Germinal center (tissue), 1 donor: ENCODE results near the gene MYL11.
"Not testable (repeated sequence)": the region's sequence is repeated elsewhere in the genome, so short reads cannot be mapped to it uniquely, and the experiment has no call there.

Experiments used
- DNase-seq: peaks from one replicate; pipeline ENCODE4 v3.0.0; 2012; ENCODE audit warnings: mixed read lengths, low spot score

Gene MYL11

DNA sequence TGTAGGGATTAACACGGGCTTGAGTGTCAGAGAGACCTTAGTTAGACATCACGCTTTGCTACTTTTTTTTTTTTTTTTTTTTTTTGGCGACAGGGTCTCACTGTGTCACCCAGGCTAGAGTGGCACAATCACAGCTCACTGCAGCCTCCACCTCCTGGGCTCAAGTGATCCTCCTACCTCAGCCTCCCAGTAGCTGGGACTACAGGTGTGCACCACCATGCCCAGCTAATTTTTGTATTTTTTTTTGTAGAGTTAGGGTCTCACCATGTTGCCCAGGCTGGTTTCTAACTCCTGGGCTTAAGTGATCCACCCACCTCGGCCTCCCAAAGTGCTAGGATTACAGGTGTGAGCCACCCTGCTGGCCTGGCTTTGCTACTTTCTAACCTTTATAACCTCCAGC lies 22.0 kb downstream of the MYL11 start:
- not testable (repeated sequence) for DNase-seq

DNA sequence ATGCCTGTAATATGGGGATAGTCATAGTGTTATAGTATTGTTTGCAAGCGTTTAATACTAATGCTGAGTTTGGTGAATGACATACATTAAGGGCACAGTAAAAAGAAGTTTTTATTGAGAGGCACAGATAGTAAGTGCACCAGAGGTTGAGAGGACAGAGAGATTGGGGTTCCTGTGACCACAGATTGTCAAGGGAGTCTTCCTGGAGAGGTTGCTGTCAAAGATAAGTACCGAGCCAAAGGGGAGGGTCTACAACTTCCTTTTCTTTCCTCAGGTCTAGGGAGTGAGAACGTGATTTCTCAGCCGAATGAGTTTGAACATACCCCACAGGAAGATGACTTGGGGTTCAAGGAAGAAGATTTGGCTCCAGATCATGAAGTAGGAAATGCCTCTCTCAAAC lies 22.5 kb downstream of the MYL11 start:
- DNase-seq = no peak

- no peak for DNase-seq
These were observed 23.4 kb downstream of the MYL11 start for GRCh38 chr16:30397776-30398660.

GRCh38 chr16:30398661-30399434 lies 24.2 kb downstream of the MYL11 start:
- no peak for DNase-seq

DNA sequence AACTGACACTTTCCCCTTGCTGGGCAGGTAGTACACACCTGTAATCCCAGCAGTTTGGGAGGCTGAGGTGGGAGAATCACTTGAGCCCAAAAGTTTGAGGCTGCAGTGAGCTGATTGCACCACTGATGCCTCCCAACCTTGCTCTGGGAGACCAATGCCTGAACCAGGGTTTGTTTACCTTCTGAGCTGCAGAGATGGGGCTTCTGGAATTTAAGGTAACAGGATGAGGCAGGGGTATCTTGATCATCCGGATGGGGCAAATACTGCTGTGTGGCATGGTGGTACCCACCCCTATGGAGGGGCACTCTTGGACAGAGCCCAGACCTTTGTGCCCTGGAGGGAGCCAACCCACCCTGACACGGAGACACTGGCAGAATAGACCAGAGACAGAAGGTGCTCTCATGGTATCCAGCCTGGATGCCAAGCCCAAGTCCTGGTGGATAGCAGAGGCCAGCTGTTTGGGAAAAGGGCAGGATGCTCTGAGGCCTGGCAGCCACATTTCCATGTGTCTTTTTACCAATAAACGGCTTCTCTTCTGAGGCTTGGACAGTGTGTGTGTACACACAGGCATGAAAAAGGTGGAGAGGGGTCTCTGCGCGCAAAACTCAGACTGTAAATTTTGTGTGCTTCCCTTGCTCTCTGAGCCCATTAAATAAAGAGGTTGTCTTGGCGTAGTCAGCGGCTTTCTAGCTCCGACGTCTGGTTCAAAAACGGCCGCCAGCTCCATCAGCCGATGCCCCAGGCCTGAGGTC lies 25.0 kb downstream of the MYL11 start:
- no peak for DNase-seq

DNA sequence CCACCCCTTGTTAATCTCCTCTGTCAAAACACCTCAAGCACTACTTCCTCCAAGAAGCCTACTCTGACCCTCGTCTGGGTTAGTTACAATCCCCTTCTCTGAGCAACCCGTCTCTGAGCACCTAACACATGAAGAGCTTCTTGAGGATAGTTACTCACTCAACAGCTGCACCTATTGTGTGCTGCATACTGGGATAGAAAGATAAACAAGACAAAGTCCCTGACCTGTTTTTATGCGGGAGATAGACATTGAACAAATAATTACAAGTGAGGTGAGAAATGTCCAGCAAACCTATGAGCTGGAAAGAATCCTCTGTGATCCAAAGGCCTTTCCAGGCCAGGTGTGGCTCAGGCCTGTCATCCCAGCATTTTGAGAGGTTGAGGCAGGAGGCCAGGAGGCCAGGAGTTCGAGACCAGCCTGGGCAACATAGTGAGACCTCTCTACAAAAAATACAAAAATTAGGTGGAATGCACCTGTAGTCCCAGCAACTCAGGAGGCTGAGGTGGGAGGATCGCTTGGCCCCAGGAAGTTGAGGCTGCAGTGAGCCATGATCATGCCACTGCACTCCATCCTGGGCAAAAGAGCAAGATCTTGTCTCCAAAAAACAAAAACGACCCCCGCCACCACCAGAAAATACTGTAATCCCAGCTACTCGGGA lies 27.3 kb downstream of the MYL11 start:
- DNase-seq = no peak

GRCh38 chr16:30406795-30407101 lies 32.1 kb downstream of the MYL11 start:
- DNase-seq = no peak

DNA sequence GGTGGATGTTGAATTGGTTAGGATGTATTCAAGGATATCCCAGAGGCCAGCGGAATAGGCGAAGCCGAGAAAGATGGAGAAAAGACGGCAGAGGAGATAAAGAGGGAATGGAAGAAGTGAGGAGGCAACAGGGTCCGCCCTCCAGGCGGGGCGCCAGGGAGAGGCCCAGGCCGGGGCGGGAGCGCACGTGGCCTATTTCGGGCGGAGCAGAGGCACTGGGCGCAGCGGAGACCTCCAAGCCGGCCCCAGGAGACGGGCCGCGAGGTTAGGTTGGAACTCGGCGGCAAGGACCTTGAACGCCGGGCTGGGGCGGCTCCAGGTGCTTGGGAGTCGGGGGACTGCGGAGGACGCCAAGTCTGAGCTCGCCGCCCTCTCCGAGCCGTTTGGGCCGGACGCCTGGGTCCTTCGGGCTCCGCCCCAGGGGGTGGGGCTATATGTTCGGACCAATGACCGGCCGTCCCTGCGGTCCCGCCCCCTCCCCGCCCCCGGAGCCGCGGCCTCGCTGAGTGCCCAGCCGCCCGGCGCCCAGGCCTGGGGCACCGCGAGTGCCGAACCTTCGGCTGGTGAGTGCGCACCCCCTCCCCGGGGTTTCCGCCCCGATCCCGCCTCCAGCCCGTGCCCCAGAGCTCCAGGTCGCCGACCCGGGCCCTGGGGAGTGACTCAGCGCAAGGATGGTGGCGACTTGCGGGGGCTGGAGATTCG lies 32.7 kb downstream of the MYL11 start, which contains the start of gene ZNF771:
Gene ZNF771 (plus strand): TSS at position 505 of the 702 bp plus-strand sequence. CDS start 448 bp downstream, outside the sequence.
- DNase-seq = peak; percentile 90

GRCh38 chr16:30407804-30408534 lies 33.4 kb downstream of the MYL11 start:
- peak; percentile 28 for DNase-seq

DNA sequence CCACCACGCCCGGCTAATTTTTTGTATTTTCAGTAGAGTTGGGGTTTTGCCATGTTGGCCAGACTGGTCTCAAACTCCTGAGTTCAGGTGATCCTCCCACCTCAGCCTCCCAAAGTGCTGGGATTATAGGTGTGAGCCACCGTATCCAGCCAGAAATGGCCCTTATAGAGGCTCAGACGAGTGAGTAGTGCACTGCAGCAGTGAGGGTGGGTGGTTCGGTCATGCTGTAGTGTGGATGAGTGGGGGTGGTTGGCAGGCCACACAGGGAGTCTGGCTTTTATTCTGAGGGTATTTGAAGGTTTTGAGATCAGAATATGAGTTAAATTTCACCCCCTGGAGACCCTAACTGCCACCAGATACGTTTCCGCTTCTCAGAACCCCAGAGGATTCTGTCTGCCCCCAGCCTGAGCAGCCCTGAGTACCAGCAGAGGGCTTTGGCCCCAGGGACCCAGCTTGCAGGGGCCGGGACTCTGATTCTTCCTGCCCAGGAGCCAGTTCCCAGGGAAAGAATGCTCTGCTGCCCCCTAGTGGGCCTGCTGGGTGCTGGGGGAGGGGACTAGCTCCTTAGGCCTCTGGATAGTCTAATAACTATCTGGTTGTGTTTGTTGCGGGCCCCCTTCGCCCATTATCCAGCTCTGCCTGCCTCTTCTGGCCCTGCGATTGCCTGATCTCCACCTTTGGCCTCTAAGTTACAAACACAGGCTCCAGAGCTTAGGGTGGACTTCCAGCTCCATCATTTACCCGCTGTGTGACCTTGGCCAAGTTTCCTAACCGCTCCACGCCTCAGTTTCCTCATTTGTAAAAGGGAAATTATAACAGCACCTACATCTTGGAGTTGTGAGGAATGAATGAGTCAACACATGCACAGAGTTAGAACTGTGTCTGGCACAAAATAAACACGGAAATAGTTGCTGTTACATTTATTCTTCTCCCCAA lies 34.8 kb downstream of the MYL11 start:
- peak; percentile 88 for DNase-seq

- DNase-seq = no peak
These were observed 38.7 kb downstream of the MYL11 start for GRCh38 chr16:30413112-30413806.

- no peak for DNase-seq
These were observed 39.6 kb downstream of the MYL11 start for GRCh38 chr16:30414159-30414558.

GRCh38 chr16:30416047-30416603 lies 41.5 kb downstream of the MYL11 start:
- DNase-seq = no peak

DNA sequence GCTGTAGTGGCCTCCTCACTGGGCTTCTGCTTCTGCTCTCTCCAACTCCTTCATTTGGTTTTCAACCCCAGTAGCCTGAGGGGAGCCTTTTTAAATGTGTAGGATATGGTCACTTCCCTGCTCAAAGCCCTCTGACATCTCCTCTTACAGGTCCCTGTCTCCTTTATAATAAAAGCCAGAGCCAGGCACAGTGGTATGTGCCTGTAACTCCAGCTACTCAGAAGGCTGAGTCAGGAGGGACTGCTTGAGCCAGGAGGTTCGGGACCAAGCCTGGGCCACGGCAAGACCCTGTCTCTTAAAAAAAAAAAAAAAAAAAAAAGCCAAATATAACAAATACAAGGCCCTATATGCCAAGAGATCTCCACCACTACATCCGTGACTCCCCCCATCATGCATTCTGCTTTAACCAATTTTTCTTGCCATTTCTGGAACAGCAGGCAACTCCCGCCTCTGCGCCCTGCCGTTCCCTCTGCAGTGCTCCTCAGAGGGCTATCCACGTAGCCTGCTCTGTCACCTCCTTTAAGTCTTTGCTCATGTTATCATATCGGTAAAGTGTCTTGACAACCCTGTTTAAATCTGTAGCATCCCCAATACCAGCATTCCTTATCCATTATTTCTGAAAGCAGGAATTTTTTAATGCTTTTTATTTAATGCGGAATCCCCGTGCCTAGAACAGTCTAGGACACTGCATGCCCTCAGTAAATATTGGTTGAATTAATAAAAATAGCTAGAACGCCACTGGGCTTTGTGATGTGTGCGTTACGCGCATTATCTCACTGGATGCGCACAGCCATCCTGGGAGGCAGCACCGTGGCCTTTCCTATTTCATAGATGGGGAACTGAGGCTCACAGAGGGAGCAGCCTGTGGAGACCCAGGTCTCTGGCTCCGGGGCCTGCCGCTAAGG lies 42.3 kb downstream of the MYL11 start:
- DNase-seq = no peak

DNA sequence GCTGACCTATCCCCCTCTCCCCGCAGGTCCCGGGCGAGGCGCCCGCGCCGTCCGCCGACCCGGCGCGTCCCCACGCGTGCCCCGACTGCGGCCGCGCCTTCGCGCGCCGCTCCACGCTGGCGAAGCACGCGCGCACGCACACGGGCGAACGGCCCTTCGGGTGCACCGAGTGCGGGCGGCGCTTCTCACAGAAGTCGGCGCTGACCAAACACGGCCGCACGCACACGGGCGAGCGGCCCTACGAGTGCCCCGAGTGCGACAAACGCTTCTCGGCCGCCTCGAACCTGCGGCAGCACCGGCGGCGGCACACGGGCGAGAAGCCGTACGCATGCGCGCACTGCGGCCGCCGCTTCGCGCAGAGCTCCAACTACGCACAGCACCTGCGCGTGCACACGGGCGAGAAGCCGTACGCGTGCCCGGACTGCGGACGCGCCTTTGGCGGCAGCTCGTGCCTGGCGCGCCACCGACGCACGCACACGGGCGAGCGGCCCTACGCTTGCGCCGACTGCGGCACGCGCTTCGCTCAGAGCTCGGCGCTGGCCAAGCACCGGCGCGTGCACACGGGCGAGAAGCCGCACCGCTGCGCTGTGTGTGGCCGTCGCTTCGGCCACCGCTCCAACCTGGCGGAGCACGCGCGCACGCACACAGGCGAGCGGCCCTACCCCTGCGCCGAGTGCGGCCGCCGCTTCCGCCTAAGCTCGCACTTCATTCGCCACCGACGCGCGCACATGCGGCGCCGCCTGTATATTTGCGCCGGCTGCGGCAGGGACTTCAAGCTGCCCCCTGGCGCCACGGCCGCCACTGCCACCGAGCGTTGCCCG lies 43.1 kb downstream of the MYL11 start:
- peak; percentile 90 for DNase-seq

- no peak for DNase-seq
These were observed 44.0 kb downstream of the MYL11 start for GRCh38 chr16:30418350-30419181.
